Measurements from ENCODE around the gene RPS27. TPM values are rescaled to one million over a fixed set of nuclear protein-coding genes. Genes with fewer than 3 reads are reported as not detected.

RPS27 gene
- total RNA-seq, 1 experiment from 2014 or later = 1,783 TPM

DNA sequence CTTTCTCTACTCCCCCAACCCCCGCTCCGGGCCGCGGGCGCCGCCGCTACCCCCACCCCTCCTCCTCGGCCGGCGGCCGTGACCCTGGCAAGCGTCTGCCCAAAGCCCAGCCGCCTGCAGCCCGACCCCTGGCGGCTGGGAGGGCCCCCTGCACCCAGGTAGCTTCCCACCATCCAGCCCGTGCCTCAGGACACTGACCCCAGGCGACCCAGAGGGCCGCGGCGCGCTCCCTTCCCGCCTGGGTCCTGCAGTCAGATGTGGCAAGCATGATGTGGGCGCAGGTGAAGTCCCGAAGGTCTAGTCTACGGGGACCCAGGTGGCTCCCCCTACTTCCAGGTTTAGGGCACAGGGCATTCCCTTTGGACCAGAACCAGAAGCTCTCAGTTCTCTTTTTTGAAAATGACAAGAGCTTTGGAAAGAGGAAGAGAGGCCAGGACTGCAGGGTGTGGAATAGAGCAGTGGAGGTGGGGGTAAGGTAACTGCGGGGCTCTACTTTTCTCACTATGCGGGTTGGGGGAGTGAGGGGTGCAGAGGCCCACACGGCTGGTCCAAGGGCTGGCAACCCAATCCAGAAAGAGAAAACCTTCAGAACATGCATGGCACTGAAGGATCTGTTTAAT is 43.8 kb upstream of the RPS27 start, which contains the start of gene DENND4B:
TSS of gene DENND4B (minus strand) at position 97 of the 620 bp plus-strand sequence. CDS start 2,344 bp downstream, outside the sequence.
- CTCF ChIA-PET = interaction anchor here (0.6 to 1.9 kb wide), 15 partner anchors 11 to 159 kb away, joined by 3 to 9 read pairs (median 3); partner anchors contain the start of genes CREB3L4, CRTC2, RAB13 and SLC39A1
- H3K4me1 Mint-ChIP-seq (ENCODE audit: low read depth, unreplicated experiment) = peaks cover 17% of the 10 kb centered on the region
- no peaks in the 10 kb centered on the region for H3K27me3 Mint-ChIP-seq (ENCODE audit: unreplicated experiment)
- H3K9me3 Mint-ChIP-seq (ENCODE audit: low read depth, unreplicated experiment) = no peaks in the 10 kb centered on the region
- DNase-seq = peak; percentile 92
- intact Hi-C loops (cut with micrococcal nuclease; ENCODE audit: unreplicated experiment) = no loop called here
- peak within 1 kb of the TSS; percentile 59 for H3K27ac Mint-ChIP-seq (ENCODE audit: unreplicated experiment)
- peaks cover 41% of the 10 kb centered on the region for H3K36me3 Mint-ChIP-seq (ENCODE audit: insufficient read depth, unreplicated experiment)
- peak within 1 kb of the TSS; percentile 86 for H3K4me3 Mint-ChIP-seq (ENCODE audit: low read depth, unreplicated experiment)
- TF ChIP-seq, protein P1, sequence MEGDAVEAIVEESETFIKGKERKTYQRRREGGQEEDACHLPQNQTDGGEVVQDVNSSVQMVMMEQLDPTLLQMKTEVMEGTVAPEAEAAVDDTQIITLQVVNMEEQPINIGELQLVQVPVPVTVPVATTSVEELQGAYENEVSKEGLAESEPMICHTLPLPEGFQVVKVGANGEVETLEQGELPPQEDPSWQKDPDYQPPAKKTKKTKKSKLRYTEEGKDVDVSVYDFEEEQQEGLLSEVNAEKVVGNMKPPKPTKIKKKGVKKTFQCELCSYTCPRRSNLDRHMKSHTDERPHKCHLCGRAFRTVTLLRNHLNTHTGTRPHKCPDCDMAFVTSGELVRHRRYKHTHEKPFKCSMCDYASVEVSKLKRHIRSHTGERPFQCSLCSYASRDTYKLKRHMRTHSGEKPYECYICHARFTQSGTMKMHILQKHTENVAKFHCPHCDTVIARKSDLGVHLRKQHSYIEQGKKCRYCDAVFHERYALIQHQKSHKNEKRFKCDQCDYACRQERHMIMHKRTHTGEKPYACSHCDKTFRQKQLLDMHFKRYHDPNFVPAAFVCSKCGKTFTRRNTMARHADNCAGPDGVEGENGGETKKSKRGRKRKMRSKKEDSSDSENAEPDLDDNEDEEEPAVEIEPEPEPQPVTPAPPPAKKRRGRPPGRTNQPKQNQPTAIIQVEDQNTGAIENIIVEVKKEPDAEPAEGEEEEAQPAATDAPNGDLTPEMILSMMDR (IDR thresholded peaks at IDR 0.05; ENCODE audit: unreplicated experiment) = peak; percentile 93
- no TSS peak for BruUV-seq (replicated peaks)

DNA sequence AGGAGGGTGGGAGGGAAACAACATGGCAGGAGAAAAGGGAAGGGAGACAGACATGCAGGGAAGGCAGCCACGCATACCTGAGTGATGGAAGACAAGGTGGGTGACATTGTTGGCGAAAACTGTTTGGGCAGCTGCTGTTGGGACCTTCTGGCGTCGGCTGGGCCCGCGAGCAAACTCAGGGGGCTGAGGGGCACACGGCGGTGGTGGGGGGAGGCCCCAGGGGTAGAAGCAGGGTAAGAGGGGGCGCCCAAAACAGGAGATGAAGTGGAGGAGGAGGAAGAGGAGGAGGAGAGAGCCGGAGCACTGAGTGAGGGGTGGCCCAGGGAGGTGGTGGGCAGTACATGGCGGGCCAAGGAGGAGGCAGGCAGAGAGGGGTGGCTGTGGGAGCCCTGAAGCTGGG is 39.4 kb upstream of the RPS27 start:
- Mint-ChIP-seq H3K36me3 (ENCODE audit: insufficient read depth, unreplicated experiment) (peaks cover 16% of the 10 kb centered on the region), H3K9me3 (ENCODE audit: low read depth, unreplicated experiment) (no peaks in the 10 kb centered on the region), H3K27ac (ENCODE audit: unreplicated experiment) (no peak overlapping the region), H3K4me3 (ENCODE audit: low read depth, unreplicated experiment) (no peak overlapping the region), H3K27me3 (ENCODE audit: unreplicated experiment) (no peaks in the 10 kb centered on the region), H3K4me1 (ENCODE audit: low read depth, unreplicated experiment) (peaks cover 9% of the 10 kb centered on the region)
- no TSS peak for BruUV-seq (replicated peaks)
- intact Hi-C loops (cut with micrococcal nuclease; ENCODE audit: unreplicated experiment) = no loop called here
- CTCF ChIA-PET = no interaction called here
- DNase-seq = no peak
- TF ChIP-seq, protein P1 (IDR thresholded peaks at IDR 0.05; ENCODE audit: unreplicated experiment) = no peak

DNA sequence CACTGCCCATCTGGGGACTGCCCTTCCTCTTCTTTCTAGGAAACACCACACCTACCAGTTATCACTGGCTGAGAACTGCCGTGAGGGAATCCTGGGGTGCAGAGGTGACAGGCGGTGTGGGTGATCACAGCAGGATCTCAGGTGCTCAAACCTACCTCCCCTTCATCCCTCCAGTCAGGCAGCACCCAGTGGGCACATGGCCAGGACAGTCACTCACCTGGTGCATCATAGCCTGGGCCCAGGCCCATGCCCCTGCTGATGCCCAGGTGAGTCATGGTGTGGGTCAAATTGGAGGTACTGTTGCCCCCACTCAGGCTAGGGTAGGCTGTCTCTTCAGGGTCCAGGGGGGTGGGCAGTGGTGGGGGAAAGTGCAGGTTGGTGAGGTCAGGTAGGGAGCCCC is 38.8 kb upstream of the RPS27 start:
- TF ChIP-seq, protein P1 (IDR thresholded peaks at IDR 0.05; ENCODE audit: unreplicated experiment) = no peak

DNA sequence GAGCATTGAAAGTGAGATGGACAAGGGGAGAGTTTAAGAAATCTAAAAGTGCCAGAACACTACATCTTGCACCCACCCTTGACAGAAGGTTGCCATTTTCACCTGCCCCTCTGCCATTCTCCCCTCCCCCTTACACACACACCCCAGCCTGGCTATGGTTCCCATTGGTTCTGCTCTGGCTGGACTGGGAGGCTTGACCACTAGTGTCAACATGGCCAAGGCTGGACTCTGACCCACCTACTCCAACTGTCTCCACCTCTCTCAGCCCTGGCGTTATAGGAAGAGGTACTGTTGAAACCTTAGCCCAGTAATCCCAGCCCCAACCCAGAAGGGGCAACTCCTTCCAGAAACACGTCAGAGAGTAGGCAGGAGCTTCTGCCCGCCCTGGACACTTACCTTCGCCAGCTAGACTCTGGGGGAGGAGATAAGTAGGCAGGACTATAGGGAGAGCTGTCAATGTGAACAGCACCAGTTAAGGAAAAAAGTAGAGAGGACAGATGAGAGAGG is 36.6 kb upstream of the RPS27 start:
- Mint-ChIP-seq H3K36me3 (ENCODE audit: insufficient read depth, unreplicated experiment) (peaks cover 17% of the 10 kb centered on the region), H3K27me3 (ENCODE audit: unreplicated experiment) (no peaks in the 10 kb centered on the region), H3K4me1 (ENCODE audit: low read depth, unreplicated experiment) (peaks cover 13% of the 10 kb centered on the region), H3K4me3 (ENCODE audit: low read depth, unreplicated experiment) (no peak overlapping the region), H3K9me3 (ENCODE audit: low read depth, unreplicated experiment) (no peaks in the 10 kb centered on the region), H3K27ac (ENCODE audit: unreplicated experiment) (no peak overlapping the region)
- TF ChIP-seq, protein P1 (IDR thresholded peaks at IDR 0.05; ENCODE audit: unreplicated experiment) = no peak
- DNase-seq = no peak
- intact Hi-C loops (cut with micrococcal nuclease; ENCODE audit: unreplicated experiment) = no loop called here
- BruUV-seq (replicated peaks) = no TSS peak
- CTCF ChIA-PET = interaction anchor here (1.0 kb wide), 1 partner anchor 9 kb away, joined by 3 read pairs; the partner anchor contains the start of gene SLC39A1

More for the DNA sequence above, 38.8 kb upstream of the RPS27 start:
- intact Hi-C loops (cut with micrococcal nuclease; ENCODE audit: unreplicated experiment) = no loop called here
- H3K36me3 Mint-ChIP-seq (ENCODE audit: insufficient read depth, unreplicated experiment) = peaks cover 10% of the 10 kb centered on the region
- CTCF ChIA-PET = no interaction called here
- H3K9me3 Mint-ChIP-seq (ENCODE audit: low read depth, unreplicated experiment) = no peaks in the 10 kb centered on the region
- no peaks in the 10 kb centered on the region for H3K27me3 Mint-ChIP-seq (ENCODE audit: unreplicated experiment)
- H3K27ac Mint-ChIP-seq (ENCODE audit: unreplicated experiment) = no peak overlapping the region
- H3K4me3 Mint-ChIP-seq (ENCODE audit: low read depth, unreplicated experiment) = no peak overlapping the region
- no TSS peak for BruUV-seq (replicated peaks)
- peaks cover 8% of the 10 kb centered on the region for H3K4me1 Mint-ChIP-seq (ENCODE audit: low read depth, unreplicated experiment)
- DNase-seq = no peak

Data from Calu3 (cell line).